GM21737 (cell line): ENCODE data around the gene SLC13A4.
"Not testable (repeated sequence)": the region's sequence is repeated elsewhere in the genome, so short reads cannot be mapped to it uniquely, and the experiment has no call there.

ENCODE experiments used
- ATAC-seq: cut with Tn5 transposase; IDR thresholded peaks from one replicate; pipeline ENCODE4 v1.9.1; 2021; ENCODE audit warnings: mild to moderate bottlenecking, moderate library complexity; ENCODE audit not compliant: unreplicated experiment

SLC13A4 gene

DNA sequence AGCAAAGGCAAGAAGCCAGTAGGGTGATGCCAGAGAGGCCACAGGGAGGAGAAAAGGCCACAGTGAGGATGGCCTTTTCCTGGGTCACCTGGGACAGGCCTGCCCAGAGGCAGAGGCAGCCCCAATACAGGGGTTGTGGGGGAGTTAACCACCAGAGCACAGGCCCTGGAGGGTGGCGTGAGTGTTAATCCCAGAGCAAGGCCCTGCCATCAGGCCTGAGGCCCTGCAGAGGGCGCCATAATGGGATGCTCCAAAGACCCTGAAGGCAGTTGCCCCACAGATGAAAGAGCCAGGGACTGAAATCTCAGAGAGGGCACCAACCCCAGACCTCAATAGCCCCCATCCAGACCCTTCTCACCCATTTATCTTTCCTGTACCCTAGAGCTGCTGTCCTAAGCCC, 23.9 kb downstream of the SLC13A4 start:
- no peak for ATAC-seq

DNA sequence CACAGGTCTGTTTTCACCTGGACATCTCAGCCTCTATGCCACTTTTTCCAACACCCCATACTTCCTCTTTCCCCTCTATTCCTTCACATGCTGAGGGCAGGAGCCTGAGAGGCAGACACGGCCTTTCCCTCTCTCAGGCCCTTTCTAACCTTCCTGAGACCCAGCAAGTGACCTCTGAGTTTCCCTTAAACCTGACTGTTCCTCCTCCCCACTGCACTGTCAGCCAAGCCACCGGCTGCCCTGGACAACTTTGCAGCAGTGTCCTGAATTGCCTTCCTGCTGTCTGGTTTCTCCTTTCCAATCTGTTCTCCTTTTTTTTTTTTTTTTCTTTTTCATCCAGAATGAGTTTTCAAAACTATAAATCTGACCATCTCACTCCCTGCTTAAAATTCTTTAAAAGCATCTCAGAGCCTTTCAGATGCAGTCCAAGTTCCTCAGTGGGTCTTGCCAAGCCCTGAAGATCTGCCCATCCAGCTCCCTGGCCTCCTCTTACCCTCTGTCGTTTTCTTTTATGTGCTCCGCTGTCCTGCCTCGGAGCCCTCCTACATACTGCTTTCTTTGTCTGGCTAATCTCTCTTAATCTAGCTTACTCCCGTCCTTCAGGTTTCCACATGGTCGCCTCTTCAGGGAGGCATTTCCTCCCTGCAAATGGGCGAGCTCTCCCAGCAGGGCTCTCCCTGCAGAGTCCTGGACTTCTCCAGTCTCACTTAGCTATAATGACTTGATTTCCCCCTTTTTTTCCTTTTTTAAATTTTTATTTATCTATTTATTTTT, 30.5 kb downstream of the SLC13A4 start:
- no peak for ATAC-seq

DNA sequence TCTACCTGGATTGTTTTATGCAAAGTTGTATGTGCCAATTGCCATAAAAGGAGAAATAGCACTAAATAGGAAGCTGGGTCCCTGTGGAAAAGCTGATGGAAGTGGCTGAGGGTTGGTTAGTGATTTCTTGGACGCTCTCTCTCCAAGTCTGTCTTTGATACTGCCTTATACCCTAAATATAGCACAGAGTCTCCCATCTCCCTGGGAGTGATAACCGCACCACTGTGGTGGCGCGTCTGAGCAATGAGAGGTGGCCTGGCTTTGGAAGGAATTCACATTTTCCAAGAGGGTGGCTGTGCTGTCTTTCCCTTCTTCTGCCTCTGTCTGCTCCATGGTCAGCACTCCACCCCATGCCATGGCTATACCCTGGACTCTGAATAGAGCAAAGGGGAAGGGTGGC, 34.4 kb downstream of the SLC13A4 start:
- no peak for ATAC-seq

DNA sequence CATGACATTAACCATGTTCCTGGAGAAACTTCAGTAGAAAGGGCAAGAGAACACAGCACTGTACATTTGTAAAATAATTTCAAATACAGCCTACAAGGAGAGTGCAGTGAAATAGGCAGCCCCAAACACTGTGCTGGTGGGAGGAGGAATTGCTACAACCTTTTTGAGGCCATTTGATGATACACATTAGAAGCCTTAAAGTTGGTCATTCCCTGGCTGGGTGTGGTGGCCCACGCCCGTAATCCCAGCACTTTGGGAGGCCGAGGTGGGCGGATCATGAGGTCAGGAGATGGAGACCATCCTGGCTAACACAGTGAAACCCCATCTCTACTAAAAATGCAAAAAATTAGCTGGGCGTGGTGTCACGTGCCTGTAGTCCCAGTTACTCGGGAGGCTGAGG, 35.4 kb downstream of the SLC13A4 start:
- not testable (repeated sequence) for ATAC-seq

DNA sequence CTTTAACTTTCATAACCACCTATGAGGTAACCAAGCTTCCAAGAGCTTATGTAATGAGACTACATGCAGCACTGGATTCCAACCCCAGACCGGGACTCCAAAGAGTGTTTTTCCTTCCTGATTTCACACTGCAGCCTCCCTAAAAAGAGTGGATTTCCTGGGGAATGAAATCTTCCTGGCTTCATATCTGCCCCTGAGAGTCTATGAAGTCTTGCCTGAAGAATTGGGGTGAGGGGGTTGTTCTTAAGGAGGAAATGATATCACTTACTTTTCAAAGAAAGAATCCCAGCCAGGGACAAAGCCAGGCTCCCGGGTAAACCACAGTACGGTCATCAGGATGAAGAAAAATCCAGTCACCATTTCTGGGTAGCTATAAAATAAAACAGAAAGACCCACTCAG, 35.9 kb downstream of the SLC13A4 start:
- ATAC-seq = no peak

DNA sequence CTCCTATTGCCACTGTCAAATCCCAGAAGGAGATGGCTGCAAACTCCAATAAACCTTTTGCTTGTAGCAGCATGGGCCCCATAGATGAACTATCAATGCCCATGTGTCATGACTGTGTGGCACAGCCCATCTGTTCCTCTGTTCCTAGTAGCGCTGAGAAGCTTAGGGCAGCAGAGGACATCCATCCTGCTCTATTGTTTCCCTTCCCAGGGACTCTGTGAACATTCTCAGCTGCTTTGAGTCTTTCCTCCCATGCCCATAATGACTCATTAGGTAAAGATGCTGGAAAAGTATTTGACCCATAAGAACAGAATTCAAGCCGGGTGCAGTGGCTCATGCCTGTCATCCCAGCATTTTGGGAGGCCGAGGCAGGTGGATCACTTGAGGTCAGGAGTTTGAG, 37.4 kb downstream of the SLC13A4 start:
- ATAC-seq = no peak

DNA sequence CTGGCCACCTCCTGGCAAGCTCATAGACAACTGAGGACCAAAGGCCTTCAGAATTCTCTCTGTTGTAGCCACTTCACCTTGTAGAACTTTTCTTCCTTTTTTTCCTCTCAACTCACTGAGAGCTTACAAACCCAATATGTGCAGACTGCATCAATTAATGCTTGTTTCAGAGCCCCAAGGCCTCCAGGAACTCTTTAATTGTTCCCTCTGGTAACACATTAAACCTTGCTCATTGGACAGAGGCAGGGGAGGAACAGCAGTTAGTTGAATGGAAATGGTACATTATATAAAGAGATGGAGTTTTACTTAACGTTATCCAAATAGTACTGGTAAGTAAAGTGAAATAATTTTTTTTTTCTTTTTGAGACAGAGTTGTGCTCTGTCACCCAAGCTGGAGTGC, 40.5 kb downstream of the SLC13A4 start:
- no peak for ATAC-seq

DNA sequence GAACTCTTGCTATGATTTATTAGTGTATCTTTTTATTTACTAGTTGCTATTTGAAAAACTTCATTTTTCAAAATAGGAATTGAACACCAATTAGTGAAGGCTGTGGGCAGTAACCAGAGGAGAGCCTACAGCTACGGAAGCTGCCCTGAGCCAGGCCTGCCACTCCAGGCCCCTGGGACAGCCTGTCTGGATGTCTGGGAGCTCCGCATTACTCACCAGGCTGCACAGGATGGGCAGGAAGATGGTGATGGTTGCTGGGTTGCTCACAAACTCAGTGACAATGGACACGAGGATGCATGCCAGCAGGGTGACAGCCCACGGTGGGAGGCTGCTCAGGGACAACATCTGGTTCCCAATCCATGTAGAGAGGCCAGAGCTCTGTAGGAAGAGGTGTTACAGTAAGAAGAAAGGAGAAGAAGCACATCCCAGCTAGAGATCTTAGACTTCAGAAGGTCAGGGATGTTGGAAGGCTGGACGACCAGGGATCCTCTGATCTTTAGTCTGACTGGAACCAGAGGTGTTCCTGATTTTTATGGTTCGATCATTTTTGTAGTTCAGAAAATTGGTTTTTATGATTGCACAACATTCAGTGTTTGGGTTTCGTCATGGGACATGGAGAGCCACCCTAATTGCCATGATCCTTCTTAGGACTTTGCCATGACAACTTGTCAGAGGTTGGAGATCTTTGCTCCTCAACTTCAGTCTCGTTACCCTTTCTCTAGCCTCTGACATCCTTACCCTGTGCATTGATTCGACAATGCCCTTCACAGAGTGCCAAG, 42.5 kb downstream of the SLC13A4 start:
- ATAC-seq = no peak

DNA sequence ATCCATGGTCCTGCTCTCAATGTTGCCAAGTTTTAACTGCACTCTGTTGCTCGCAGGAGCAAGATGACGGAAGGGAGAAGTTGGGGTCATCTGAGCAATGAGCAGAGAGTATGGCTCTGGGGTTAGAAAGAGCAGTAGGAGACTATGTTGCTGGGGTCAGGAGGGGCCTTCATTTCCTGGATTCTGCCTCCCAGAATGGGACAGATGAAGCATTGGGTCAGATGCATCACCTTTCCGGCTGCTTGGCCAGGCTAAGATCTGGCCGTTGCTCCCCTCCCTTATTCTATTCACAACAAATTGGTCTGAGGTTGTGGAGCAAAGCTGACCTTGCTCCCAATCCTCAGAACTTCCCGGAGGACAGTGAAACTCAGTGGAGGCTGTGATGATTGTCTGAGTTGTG, 43.3 kb downstream of the SLC13A4 start:
- no peak for ATAC-seq

DNA sequence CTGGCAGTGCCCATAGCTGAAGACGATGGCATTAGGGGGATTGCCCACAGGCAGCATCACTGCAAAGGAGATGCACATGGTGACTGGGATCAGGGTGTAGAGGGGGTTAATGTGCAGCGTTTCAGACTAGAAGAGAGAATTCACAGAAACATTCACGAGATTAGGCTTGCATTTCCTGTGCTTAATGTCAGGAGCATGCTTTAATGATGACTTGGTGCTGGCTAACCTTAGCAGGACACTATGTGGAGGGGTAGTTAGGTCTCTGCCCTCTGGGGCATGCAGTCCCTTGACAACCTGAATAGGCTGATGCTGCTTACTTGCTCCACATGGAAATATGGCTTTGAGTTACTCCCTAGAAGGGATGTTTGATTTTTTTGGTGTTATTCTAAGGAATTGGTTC, 43.9 kb downstream of the SLC13A4 start:
- no peak for ATAC-seq

DNA sequence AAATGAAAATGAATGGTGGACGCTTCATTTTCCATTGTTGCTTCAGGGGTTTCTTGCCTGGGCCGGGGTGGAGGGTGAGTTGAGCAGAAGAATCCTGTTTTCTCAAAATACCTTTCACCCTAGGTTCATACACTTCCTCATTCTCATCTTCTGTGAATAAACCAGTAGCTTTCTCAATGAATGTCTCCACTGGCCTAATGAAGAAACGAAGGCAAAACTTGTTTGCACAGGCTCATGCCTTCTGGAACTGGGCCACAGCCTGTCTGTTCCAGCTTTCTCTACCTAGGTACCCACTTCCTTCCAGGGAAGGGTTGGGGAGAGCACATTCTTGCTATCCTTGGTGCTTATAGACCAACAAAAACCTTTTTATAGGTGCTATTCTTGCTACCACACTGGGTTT, 44.4 kb downstream of the SLC13A4 start:
- ATAC-seq = no peak

DNA sequence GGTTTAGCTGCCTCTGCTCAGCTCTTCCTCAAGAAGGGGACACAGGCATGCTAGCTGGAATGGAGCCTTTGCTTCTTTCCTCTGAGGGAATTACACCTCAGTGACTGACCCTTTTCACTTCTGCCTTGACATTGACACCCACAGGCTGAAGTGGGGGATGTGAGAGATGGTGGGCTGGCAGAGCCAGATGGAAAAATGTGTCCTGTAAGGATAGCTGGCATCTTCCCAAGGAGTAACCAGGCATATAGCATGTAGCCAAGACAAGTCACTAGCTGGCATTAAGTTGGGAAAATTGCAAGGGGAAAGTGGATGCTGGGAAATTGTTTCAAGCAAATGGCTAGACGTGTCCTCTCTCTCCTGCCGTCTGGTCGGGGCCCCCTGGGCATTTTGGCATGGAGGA, 45.8 kb downstream of the SLC13A4 start:
- ATAC-seq = no peak

DNA sequence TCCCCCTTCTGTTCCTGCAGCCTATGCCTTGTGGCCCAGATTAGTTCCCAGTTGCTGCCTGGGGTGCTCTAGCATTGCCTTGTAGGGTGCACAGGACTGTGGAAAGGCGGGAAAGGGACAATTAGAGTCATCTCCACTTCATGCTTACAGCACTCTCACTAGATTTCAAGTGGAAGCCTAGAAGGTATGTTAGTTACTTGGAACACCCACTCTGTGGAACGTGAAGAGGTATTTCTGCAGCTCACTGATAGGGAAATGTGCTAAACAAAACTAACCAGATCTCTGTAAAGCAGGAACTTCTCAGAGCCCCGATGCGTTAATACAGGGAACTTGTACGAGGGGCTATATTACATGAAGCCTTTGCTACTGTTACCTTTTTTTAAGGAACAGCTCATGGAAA, 46.2 kb downstream of the SLC13A4 start:
- ATAC-seq = no peak

DNA sequence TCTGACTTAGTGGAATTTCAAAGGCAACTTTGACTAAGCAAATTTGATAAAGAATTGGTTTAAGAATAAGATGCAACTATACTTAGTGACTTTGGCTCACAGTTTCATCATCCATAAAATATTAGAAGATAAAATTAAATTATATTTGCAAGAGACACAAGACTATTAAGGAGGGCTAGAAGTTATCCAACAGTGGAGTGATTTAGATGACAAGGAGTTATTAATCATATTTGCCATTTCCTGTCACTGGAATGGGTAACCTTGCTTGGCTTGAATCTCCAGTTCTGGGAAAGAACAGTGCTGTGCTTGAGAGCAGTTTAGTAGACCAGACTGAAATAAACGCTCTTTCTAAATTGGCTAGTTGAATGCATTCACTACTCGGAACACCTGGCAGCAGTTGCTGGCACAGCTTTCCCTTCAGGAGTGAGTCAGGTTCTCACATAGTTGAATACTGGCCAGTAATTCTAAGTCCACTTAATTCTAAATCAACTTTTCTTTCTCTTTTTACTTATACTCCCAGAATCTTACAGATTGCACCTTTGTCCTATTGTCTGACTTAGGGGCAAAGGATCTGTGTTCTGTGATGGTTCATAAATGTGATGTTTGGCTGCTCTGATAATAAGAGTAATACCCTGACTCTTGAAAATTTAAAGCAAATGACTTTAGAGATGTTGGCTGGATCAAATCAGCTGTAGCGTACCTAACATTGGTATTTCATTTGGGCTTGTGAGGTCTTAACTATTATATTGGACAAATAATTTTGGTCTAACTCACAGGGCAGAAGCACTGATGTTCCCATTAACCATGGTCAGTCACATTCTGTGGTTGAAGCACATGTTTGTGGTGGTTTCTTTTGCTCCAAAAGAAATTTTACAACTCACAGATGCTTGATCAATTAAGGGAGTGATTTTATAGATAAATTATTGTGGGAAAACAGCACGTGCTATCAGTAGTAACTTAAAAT, 49.1 kb downstream of the SLC13A4 start:
- ATAC-seq = no peak

DNA sequence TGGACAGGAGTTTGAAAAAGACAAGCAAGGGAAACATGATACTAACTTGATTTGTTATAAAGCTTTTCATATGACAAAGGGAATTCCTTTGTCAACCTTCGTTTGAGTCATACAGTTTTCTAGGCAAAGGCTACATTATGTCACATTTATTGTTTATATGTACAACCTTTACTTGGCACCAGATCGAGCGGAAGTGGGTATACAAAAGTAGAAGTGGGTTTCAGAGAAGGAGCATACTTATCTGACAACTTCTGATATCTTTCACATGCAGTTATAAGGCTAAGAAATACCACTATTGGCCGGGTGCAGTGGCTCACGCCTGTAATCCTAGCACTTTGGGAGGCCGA, 54.7 kb downstream of the SLC13A4 start:
- no peak for ATAC-seq

DNA sequence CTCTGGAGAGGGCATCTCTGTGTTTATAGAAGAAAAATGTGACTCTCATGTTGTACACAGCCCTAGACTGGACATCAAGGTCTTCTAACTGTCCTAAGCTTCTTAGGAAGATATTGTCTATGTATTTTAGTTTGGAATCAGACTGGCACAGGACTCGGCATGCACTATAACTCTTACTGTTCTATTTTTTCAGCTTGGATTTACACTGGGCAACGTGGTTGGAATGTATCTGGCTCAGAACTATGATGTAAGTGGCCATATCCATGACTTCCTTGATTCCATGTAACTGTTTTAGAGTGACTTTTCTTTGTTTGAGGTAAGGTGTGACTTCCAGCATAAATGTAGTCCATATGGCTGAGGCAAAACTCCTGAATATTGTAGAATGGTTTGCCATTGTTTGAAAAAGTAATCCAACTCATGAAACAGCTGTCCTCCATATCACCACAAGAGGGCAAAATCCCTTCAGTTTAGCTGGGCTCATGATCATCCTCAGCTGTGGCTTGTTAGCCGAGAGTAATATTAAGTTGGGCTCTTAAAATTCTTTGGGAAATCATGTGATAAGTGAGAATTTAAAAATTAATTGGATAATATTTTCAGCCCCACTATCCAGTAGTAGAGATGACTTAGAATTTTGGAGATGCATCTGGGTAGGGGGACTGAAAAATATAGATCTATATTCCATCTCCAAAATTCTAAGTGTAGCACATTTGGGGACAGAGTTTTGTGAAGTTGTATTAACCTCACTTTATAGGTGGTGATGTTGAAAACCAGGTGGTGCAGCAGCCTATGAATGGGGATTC, 55.2 kb downstream of the SLC13A4 start:
- ATAC-seq = no peak

DNA sequence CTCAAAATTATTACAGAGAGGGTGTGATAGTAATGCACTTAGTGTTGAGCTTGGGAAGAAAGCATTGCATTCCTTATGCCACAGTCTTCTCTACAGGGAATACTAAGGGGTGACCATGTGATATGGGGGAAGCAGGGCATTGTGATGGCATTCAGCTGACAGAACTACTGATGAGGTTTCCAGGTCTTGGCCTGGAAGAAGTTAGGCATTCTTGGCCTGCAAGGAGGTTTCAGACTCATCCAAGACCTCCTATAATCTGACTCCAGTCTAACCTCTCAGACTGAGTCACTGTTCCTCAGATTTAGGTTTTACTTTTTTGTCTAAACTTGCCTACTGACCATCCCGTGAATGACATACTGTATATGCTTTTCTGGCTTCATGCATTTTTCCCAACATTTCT, 57.8 kb downstream of the SLC13A4 start:
- ATAC-seq = no peak

DNA sequence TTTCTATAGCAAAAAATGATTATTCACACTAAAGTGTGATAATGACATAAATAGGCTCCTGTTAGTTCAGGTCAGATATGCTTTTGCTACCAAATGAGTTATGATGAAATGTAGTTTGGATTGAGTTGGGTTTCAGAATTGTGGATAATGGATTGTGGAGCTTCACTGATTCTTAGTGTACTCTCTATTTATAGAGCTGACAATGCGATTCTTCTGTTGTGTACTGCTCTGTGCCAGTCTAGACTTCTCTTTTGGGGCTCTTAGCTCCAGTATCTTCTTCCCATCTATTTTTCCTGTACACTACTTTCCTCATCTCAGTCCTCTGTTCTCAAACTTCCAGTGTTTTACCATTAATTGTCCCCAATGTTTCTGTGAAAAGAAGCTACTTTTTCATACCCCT, 58.2 kb downstream of the SLC13A4 start:
- ATAC-seq = no peak

DNA sequence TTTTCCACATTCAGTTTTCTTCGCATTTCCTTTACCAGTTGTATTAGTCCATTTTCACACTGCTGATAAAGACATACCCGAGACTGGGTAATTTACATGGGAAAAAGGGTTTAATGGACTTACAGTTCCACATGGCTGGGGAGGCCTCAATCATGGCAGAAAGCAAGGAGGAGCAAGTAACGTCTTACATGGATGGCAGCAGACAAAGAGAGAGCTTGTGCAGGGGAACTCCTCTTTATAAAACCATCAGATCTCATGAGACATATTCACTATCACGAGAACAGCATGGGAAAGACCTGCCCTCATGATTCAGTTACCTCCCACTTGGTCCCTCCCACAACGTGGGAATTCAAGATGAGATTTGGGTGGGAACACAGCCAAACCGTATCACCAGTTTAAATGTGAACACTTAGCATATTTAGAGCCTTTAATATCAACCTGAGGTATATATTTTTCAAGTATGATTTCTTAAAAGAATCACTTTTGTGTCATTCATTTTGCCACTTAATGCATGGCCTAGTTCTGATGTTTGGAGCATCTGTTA, 59.1 kb downstream of the SLC13A4 start:
- ATAC-seq = not testable (repeated sequence)

DNA sequence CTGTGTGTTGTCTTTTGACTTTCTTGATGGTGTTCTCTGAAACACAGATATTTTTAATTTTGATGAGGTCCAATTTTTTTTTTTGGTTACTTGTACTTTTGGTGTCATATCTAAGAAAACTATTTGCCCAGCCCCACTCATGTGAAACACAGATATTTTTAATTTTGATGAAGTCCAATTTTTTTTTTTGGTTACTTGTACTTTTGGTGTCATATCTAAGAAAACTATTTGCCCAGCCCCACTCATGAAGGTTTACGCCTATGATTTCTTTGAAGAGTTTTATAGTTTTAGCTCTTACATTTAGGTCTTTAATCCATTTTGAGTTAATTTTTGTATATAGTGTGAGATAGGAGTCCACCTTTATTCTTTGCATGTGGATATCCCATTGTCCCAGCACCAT, 60.4 kb downstream of the SLC13A4 start:
- ATAC-seq = not testable (repeated sequence)
